Panc1 (cell line): Measurements from ENCODE around the gene SPHKAP. TPM values are rescaled to one million over a fixed set of nuclear protein-coding genes. Genes with fewer than 3 reads are reported as not detected.

Source experiments
- ATAC-seq: fragments of 200-7000 bp; cut with Tn5 transposase; 2 replicates; pipeline ENCODE4 v1.9.1; 2020; ENCODE audit warnings: mild to moderate bottlenecking, moderate library complexity
- BruUV-seq: library from RNA; stranded (reverse); fragments of 400-500 nt; replicated peaks from 2 replicates; lab custom pipeline; 2021; lab: Mats Ljungman, UMichigan
- CTCF ChIA-PET: fragments of 300-600 bp; sonication (Branson Sonifier 250); formaldehyde crosslinking; loops from one replicate; lab custom pipeline; 2022; ENCODE audit warnings: antibody characterized with exemption; lab: Charles Lee
- POLR2A ChIA-PET: fragments of 300-600 bp; sonication (Branson Sonifier 250); formaldehyde crosslinking; loops from one replicate; lab custom pipeline; 2022; ENCODE audit warnings: antibody characterized with exemption; lab: Charles Lee
- DNase-seq: peaks from one replicate; pipeline ENCODE4 v3.0.0-alpha.2; 2010; ENCODE audit warnings: low read depth, low spot score
- H3K27ac ChIP-seq: 2 replicates; pipeline ENCODE4 v1.5.1; 2011; ENCODE audit warnings: mild to moderate bottlenecking, low read length, inconsistent platforms
- H3K27me3 ChIP-seq: fragments of 200-500 bp; sonication (Bioruptor generic); 2 replicates; pipeline ENCODE4 v1.6.0; 2014; ENCODE audit warnings: low read length, inconsistent platforms; ENCODE audit not compliant: control insufficient read depth, insufficient read depth
- H3K36me3 ChIP-seq: fragments of 200-500 bp; sonication (Bioruptor generic); 2 replicates; pipeline ENCODE4 v1.5.1; 2014; ENCODE audit warnings: inconsistent platforms, mild to moderate bottlenecking, low read length, moderate library complexity; ENCODE audit not compliant: control insufficient read depth, insufficient read depth
- H3K4me1 ChIP-seq: 2 replicates; pipeline ENCODE4 v1.5.1; 2011; ENCODE audit warnings: inconsistent platforms, mild to moderate bottlenecking, low read length, moderate library complexity; ENCODE audit not compliant: control insufficient read depth, insufficient read depth
- H3K4me3 ChIP-seq, 2 experiments: 2 replicates each; pipeline ENCODE4 v1.5.1; 2011 to 2012; ENCODE audit warnings: low read depth in 2 of 2, low read length in 2 of 2, mild to moderate bottlenecking in 2 of 2, inconsistent platforms in 1 of 2, moderate library complexity in 1 of 2
- H3K9me3 ChIP-seq: fragments of 200-500 bp; sonication (Bioruptor generic); 2 replicates; pipeline ENCODE4 v1.5.1; 2014; ENCODE audit warnings: low read depth, mild to moderate bottlenecking, inconsistent platforms, low read length, moderate library complexity; ENCODE audit not compliant: control insufficient read depth, insufficient read depth
- CTCF ChIP-seq: fragments of 450-650 bp; IDR thresholded peaks from 2 replicates; pipeline ENCODE4 v1.5.1; 2017; ENCODE audit warnings: mild to moderate bottlenecking
- POLR2AphosphoS5 ChIP-seq: IDR thresholded peaks from 2 replicates; pipeline ENCODE4 v1.6.1; 2012; ENCODE audit warnings: mild to moderate bottlenecking, low read depth, low read length, moderate library complexity
- SIN3A ChIP-seq: IDR thresholded peaks from 2 replicates; pipeline ENCODE4 v1.6.1; 2012; ENCODE audit warnings: low read depth, mild to moderate bottlenecking, low read length, moderate library complexity, borderline replicate concordance; ENCODE audit not compliant: insufficient read depth
- TCF7L2 ChIP-seq: IDR thresholded peaks from 2 replicates; pipeline ENCODE4 v1.6.1; 2011; ENCODE audit warnings: mild to moderate bottlenecking, low read depth, low read length, inconsistent platforms
- in situ Hi-C: cut with HindIII; loops from 2 replicates; pipeline ENCODE4 v1.10.0; 2016; ENCODE audit warnings: low sequenced_read_pairs, low pct_unique_long_range_greater_than_20kb
- intact Hi-C: fragments of 100-400 bp; cut with micrococcal nuclease; formaldehyde crosslinking; loops from one replicate; pipeline ENCODE4 v1.10.0; 2022; ENCODE audit not compliant: unreplicated experiment
- total RNA-seq: library from RNA; stranded (reverse); gene quantifications from one replicate; pipeline ENCODE4 v1.2.1, GENCODE V29; 2021; ENCODE audit not compliant: unreplicated experiment
- TF ChIP-seq, protein P1 (sequence below), 2 experiments: IDR thresholded peaks; 2 replicates each; pipeline ENCODE4 v1.6.1; 2011 to 2012; ENCODE audit warnings: low read depth in 2 of 2, control low read depth in 1 of 2, low read length in 1 of 2, mild to moderate bottlenecking in 1 of 2, moderate library complexity in 1 of 2; ENCODE audit not compliant: insufficient read depth in 1 of 2

The SPHKAP gene
- total RNA-seq, 1 experiment from 2014 or later, result not detected

DNA sequence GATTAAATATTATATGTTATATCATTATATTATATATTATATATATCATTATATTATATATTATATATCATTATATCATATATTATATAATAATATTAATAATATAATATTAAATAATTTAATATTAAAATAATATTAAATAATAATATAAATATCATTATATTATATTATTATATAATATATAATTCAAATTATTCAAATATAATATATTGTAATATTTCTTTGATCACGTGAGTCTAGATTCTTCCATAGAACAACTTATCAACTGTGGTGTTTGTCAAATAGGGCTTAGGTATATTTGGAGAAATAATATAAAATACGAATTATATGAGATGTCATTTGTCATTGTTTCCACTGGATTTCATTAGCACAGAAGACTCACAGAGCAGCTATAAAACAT is 77.3 kb downstream of the SPHKAP start:
- Histone ChIP-seq H3K36me3 (no peaks in the 10 kb centered on the region), H3K27me3 (no peaks in the 10 kb centered on the region), H3K9me3 (no peaks in the 10 kb centered on the region), H3K4me1 (no peaks in the 10 kb centered on the region), H3K27ac (no peak overlapping the region), H3K4me3 (no peak overlapping the region)
- CTCF ChIA-PET, result no interaction called here
- in situ Hi-C loops (no loop called here), intact Hi-C loops (no loop called here)
- TF ChIP-seq SIN3A (no peak), TCF7L2 (no peak), POLR2AphosphoS5 (no peak), CTCF (no peak)
- TF ChIP-seq, protein P1, sequence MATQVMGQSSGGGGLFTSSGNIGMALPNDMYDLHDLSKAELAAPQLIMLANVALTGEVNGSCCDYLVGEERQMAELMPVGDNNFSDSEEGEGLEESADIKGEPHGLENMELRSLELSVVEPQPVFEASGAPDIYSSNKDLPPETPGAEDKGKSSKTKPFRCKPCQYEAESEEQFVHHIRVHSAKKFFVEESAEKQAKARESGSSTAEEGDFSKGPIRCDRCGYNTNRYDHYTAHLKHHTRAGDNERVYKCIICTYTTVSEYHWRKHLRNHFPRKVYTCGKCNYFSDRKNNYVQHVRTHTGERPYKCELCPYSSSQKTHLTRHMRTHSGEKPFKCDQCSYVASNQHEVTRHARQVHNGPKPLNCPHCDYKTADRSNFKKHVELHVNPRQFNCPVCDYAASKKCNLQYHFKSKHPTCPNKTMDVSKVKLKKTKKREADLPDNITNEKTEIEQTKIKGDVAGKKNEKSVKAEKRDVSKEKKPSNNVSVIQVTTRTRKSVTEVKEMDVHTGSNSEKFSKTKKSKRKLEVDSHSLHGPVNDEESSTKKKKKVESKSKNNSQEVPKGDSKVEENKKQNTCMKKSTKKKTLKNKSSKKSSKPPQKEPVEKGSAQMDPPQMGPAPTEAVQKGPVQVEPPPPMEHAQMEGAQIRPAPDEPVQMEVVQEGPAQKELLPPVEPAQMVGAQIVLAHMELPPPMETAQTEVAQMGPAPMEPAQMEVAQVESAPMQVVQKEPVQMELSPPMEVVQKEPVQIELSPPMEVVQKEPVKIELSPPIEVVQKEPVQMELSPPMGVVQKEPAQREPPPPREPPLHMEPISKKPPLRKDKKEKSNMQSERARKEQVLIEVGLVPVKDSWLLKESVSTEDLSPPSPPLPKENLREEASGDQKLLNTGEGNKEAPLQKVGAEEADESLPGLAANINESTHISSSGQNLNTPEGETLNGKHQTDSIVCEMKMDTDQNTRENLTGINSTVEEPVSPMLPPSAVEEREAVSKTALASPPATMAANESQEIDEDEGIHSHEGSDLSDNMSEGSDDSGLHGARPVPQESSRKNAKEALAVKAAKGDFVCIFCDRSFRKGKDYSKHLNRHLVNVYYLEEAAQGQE (IDR thresholded peaks at IDR 0.05; ENCODE audit: insufficient read depth in 1 of 2, low read depth in 2 of 2, low read length in 1 of 2), result no peak
- POLR2A ChIA-PET, result no interaction called here
- ATAC-seq, result no peak
- BruUV-seq, result no TSS peak
- DNase-seq, result no peak

GRCh38 chr2:228103379-228103778 is 78.1 kb downstream of the SPHKAP start:
- Histone ChIP-seq H3K27me3 (no peaks in the 10 kb centered on the region), H3K9me3 (no peaks in the 10 kb centered on the region), H3K27ac (no peak overlapping the region), H3K4me1 (no peaks in the 10 kb centered on the region), H3K36me3 (no peaks in the 10 kb centered on the region), H3K4me3 (no peak overlapping the region)
- TF ChIP-seq CTCF (no peak), SIN3A (no peak), POLR2AphosphoS5 (no peak)
- no TSS peak for BruUV-seq
- no peak for DNase-seq
- POLR2A ChIA-PET, result no interaction called here
- no peak for ATAC-seq
- CTCF ChIA-PET, result no interaction called here
- intact Hi-C loops (no loop called here), in situ Hi-C loops (no loop called here)

DNA sequence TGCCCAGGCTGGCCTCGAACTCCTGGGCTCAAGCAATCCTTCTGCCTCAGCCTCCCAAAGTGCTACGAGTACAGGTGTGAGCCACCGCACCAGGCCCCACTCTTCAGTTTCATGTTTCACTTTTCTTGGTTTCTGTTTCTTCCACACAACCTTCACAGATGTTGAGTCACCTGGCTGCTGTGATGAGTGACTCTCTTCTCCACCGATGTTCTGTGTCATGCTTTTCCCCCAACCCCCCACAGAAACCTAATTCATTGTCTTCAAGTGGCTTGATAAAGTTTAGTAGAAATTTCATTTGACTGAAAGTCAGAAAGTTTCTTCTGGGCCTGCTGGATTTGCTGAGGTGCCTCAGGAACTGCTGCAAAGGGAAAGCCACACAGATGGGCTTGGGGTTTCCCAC is 78.5 kb downstream of the SPHKAP start:
- Histone ChIP-seq H3K27me3 (no peaks in the 10 kb centered on the region), H3K27ac (no peak overlapping the region), H3K4me1 (no peaks in the 10 kb centered on the region), H3K9me3 (no peaks in the 10 kb centered on the region), H3K36me3 (no peaks in the 10 kb centered on the region), H3K4me3 (no peak overlapping the region)
- intact Hi-C loops, result no loop called here
- ChIA-PET CTCF (no interaction called here), POLR2A (no interaction called here)
- no peak for DNase-seq
- ATAC-seq, result no peak
- in situ Hi-C loops, result no loop called here
- no TSS peak for BruUV-seq
- TF ChIP-seq, protein P1 (IDR thresholded peaks at IDR 0.05; ENCODE audit: insufficient read depth in 1 of 2, low read depth in 2 of 2, low read length in 1 of 2), result no peak
- TF ChIP-seq POLR2AphosphoS5, result no peak
- no peak for TF ChIP-seq SIN3A
- no peak for TF ChIP-seq TCF7L2
- no peak for TF ChIP-seq CTCF
